Heart right ventricle (tissue), 16 donors: ENCODE data around the gene HS3ST4. TPM values are rescaled to one million over a fixed set of nuclear protein-coding genes. Genes with fewer than 3 reads are reported as not detected.

ENCODE experiments used
- ATAC-seq, 8 donors: fragments of 200-7000 bp; cut with Tn5 transposase; one replicate each; pipeline ENCODE4 v1.9.1; 2020; ENCODE audit warnings: mild to moderate bottlenecking in 8 of 8, moderate library complexity in 8 of 8, moderate number of reproducible peaks in 1 of 8
- DNase-seq, 2 donors: peaks; one replicate each; pipeline ENCODE4 v3.0.0-alpha.2; 2020
- H3K27ac ChIP-seq, 10 donors: fragments of 200-600 bp; sonication (generic) in 2 of 10; one replicate each; pipeline versions ENCODE4 v1.5.0 to v1.8.0; 2020 to 2022; ENCODE audit warnings: mild to moderate bottlenecking in 3 of 10
- H3K27me3 ChIP-seq, 7 donors: fragments of 200-600 bp; one replicate each; pipeline ENCODE4 v1.8.0; 2021 to 2022; ENCODE audit warnings: mild to moderate bottlenecking in 2 of 7
- H3K36me3 ChIP-seq, 9 donors: fragments of 200-600 bp; sonication (generic) in 1 of 9; one replicate each; pipeline versions ENCODE4 v1.5.0 to v1.8.0; 2020 to 2022; ENCODE audit warnings: mild to moderate bottlenecking in 2 of 9
- H3K4me1 ChIP-seq, 9 donors: fragments of 200-600 bp; sonication (generic) in 1 of 9; one replicate each; pipeline versions ENCODE4 v1.5.0 to v1.8.0; 2020 to 2022; ENCODE audit warnings: mild to moderate bottlenecking in 4 of 9
- H3K4me3 ChIP-seq, 10 donors: fragments of 200-600 bp; sonication (generic) in 2 of 10; one replicate each; pipeline versions ENCODE4 v1.5.0 to v1.8.0; 2020 to 2022; ENCODE audit warnings: mild to moderate bottlenecking in 7 of 10, moderate library complexity in 2 of 10
- H3K9me3 ChIP-seq, 11 donors: fragments of 200-600 bp in 10 of 11; sonication (generic) in 2 of 11; one replicate each; pipeline versions ENCODE4 v1.5.0 to v1.8.0; 2013 to 2022; ENCODE audit warnings: mild to moderate bottlenecking in 2 of 11, control low read depth in 1 of 11, moderate library complexity in 1 of 11
- CTCF ChIP-seq, 9 donors: fragments of 200-600 bp; sonication (generic) in 2 of 9; IDR thresholded peaks; one replicate each; pipeline versions ENCODE4 v1.5.0 to v1.8.0; 2021 to 2022; ENCODE audit warnings: antibody characterized with exemption in 9 of 9, mild to moderate bottlenecking in 5 of 9, moderate library complexity in 1 of 9
- WGBS, 2 donors: extraction: QIAGEN DNeasy Blood & Tissue Kit; methylation state at CpG; one replicate each; pipeline ENCODE4 v1.1.7; 2013; ENCODE audit warnings: inconsistent platforms in 1 of 2; 5-methylcytosine and 5-hydroxymethylcytosine counted together
- intact Hi-C, 10 donors: fragments of 100-400 bp; cut with DNase I; formaldehyde crosslinking; loops; one replicate each; pipeline versions ENCODE4 v1.11.1 to v1.14.2; 2022
- polyA plus RNA-seq, 2 donors: library from polyadenylated mRNA; stranded (reverse); fragments of 200-250 nt; gene quantifications; one replicate each; pipeline ENCODE4 v1.2.3, GENCODE V29; 2013
- total RNA-seq, 10 donors: library from RNA; stranded (reverse); fragmentation: NEBNext Ultra II Directional in 3 of 10; extraction: Animal tissue kit (Norgen Biotek cat#: 25700) in 3 of 10; gene quantifications; one replicate each; pipeline versions ENCODE4 v1.2.1 to v1.2.4, GENCODE V29; 2021 to 2023
- donor health status: Arrhythmogenic right ventricular cardiomyopathy.
- donor health status: ischemic (EF 13 %, LVEDD 7.1; RV severe dilation, severe dysfunction).
- donor health status: healthy with polysubstance abuse.
- donor health status: DM: no; HTN: yes; CAD: no.
- donor health status: DM: no; HTN: no; CAD: no.
- donor health status: ischemic (EF 25% LVEDD 6.9; RV normal size, moderate dysfunction).
- donor health status: ischemic (EF 25% LVEDD 5.7; RV mildly dilated, moderate dysfunction).
- donor health status: healthy.
- donor health status: DM: yes; HTN: yes; CAD: no.
- donor health status: Ischemic cardiomyopathy.
- donor health status: ischemic (EF 35%, LVEDD 5.7; RV mildly dilated, moderate dysfunction).
- donor health status: nonischemic (EF 11% LVEDD 7.7; RV severe dilation, severe dysfunction).
- donor health status: DM: yes; HTN: yes; CAD: no.
- donor health status: PGD.
- donor health status: ischemic (EF 29% LVEDD 5.4; RV normal size, mild dysfunction).
- donor health status: nonischemic (EF 23%, LVEDD 6.1; RV moderate dilation, normal function).

The HS3ST4 gene
- total and polyA plus RNA-seq, 12 donors, result 0.01 TPM; not detected in 11

- Histone ChIP-seq H3K4me3 (no peak overlapping the region), H3K27ac (no peak overlapping the region), H3K4me1 (no peaks in the 10 kb centered on the region), H3K9me3 (peaks cover 0 to 11% (median 0%) of the 10 kb centered on the region in 11 donors), H3K27me3 (peaks cover 0 to 11% (median 0%) of the 10 kb centered on the region in 7 donors), H3K36me3 (no peaks in the 10 kb centered on the region)
- intact Hi-C loops, result loop anchor here in 1 of 10 donors (10.0 kb wide), 1 partner anchor 65 kb away; no protein-coding TSS in a partner anchor
- WGBS, 2 donors, result 92 to 95% methylated on average over 1 of the region's 1 CpG
- no peak for DNase-seq
- TF ChIP-seq CTCF (IDR thresholded peaks at IDR 0.05), result no peak
- no peak for ATAC-seq
Observed at GRCh38 chr16:25799816-25800215, 108.1 kb downstream of the HS3ST4 start.

GRCh38 chr16:25812215-25812614 lies 120.5 kb downstream of the HS3ST4 start:
- H3K4me3 ChIP-seq, result no peak overlapping the region
- no peaks in the 10 kb centered on the region for H3K36me3 ChIP-seq
- TF ChIP-seq CTCF (IDR thresholded peaks at IDR 0.05), result no peak
- no peaks in the 10 kb centered on the region for H3K9me3 ChIP-seq
- DNase-seq, result no peak
- ATAC-seq, result no peak
- H3K27ac ChIP-seq, result no peak overlapping the region
- H3K27me3 ChIP-seq, result peaks cover 0 to 19% (median 0%) of the 10 kb centered on the region in 7 donors
- no peaks in the 10 kb centered on the region for H3K4me1 ChIP-seq
- intact Hi-C loops, result no loop called here
- WGBS, 2 donors, result 80 to 81% methylated on average over 5 of the region's 5 CpGs

- ATAC-seq (no peak), DNase-seq (no peak)
- no peaks in the 10 kb centered on the region for H3K36me3 ChIP-seq
- no peak overlapping the region for H3K27ac ChIP-seq
- 73 to 75% methylated on average over 6 of the region's 6 CpGs for WGBS, 2 donors
- no peak for TF ChIP-seq CTCF (IDR thresholded peaks at IDR 0.05)
- peaks cover 0 to 9% (median 0%) of the 10 kb centered on the region in 7 donors for H3K27me3 ChIP-seq
- H3K4me3 ChIP-seq, result no peak overlapping the region
- intact Hi-C loops, result no loop called here
- peaks cover 0 to 7% (median 0%) of the 10 kb centered on the region in 11 donors for H3K9me3 ChIP-seq
- no peaks in the 10 kb centered on the region for H3K4me1 ChIP-seq
Observed at GRCh38 chr16:25817295-25817694, 125.5 kb downstream of the HS3ST4 start.

GRCh38 chr16:25817876-25818275 lies 126.1 kb downstream of the HS3ST4 start:
- intact Hi-C loops, result no loop called here
- Histone ChIP-seq H3K9me3 (peaks cover 0 to 7% (median 0%) of the 10 kb centered on the region in 11 donors), H3K27ac (no peak overlapping the region), H3K27me3 (peaks cover 0 to 6% (median 0%) of the 10 kb centered on the region in 7 donors), H3K36me3 (no peaks in the 10 kb centered on the region), H3K4me1 (no peaks in the 10 kb centered on the region), H3K4me3 (no peak overlapping the region)
- 85 to 87% methylated on average over 4 of the region's 4 CpGs for WGBS, 2 donors
- no peak for TF ChIP-seq CTCF (IDR thresholded peaks at IDR 0.05)
- no peak for ATAC-seq
- no peak for DNase-seq
